SH-SY5Y (cell line): ENCODE data around the gene PHACTR1.

Experiments used
- GATA2 ChIP-seq: IDR thresholded peaks from 2 replicates; pipeline ENCODE4 v1.6.1; 2011; ENCODE audit warnings: mild to moderate bottlenecking, low read depth, low read length
- GATA3 ChIP-seq: IDR thresholded peaks from 2 replicates; pipeline ENCODE4 v1.6.1; 2011; ENCODE audit warnings: low read depth, mild to moderate bottlenecking, low read length, moderate library complexity

The PHACTR1 gene

GRCh38 chr6:13142611-13143010 is 426.0 kb downstream of the PHACTR1 start:
- no peak for TF ChIP-seq GATA2
- TF ChIP-seq GATA3, result no peak

GRCh38 chr6:13146442-13146841 is 429.9 kb downstream of the PHACTR1 start:
- TF ChIP-seq GATA3 (no peak), GATA2 (no peak)

DNA sequence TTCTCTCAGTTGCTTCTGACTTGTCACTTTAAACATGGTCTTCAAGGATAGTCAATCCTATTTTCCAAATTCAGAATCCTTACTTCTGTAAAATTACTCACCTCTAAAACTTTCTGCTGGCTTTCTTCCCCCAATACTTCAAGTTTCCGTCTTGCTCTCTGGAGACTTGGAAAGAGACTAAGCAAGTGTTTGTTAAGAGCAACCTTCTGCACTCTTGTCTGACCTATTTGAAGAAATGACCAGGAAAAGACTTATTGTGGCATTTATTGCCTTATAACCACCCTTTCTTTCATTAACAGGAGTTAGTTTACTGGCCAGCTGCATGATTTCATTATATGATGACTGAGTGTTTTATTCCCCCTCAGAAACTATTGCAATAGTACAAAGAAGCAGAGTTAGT is 430.8 kb downstream of the PHACTR1 start:
- no peak for TF ChIP-seq GATA2
- no peak for TF ChIP-seq GATA3

DNA sequence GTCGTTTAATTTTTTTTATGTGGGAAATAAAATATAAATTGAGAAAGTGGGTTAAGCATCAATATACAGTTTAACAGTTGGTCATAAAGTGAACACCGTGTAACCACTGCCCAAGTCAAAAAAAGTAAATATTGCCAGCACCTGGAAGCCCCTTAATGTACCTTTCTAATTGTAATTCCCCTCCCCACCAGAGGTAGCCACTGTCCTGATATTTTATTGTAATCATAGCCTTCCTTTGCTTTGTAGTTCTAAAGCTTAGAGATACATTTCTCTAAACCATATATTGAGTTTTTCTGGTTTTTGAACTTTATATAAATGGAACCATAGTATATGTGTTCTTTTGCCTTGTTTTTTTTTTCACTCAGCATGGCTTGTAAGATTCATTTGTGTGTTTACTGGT is 431.2 kb downstream of the PHACTR1 start:
- TF ChIP-seq GATA2 (no peak), GATA3 (no peak)

DNA sequence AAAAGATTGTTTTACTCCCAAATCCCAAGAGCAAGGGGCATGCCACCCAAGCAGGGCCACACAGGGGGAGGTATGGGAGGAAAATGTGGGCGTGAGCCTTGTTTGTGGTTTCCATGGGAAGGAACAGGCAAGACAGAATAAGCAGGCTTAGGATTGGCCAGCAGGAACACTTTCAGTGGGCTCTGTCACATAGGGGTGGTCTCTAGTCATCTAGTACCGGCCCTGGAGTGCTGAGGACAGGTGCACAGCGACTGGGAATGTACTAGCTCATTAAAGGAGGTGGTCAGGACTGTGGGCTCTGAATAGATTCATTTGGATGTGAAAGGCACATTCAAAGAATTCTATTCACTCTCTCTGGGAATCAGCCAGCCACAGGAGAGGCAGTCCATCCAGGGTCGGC is 436.2 kb downstream of the PHACTR1 start:
- no peak for TF ChIP-seq GATA3
- no peak for TF ChIP-seq GATA2

DNA sequence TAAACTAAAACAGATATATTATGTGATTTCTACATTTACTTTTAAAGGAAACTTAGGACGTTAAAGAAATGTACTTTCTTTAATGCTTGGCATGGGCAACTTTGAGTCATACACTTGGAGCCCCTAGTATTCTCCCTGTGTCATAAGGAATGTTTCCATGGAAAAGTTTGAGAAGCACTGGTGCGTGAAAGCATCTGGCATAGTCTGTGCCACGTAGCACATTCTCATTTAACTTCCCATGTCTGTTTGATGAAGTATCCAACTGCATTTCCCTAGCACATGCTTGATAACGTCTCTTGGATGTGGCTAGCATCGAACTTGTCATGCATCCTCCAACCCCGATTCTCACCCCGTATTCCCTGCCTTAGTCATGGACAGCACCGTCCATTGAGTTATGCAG is 439.8 kb downstream of the PHACTR1 start:
- TF ChIP-seq GATA3 (no peak), GATA2 (no peak)

DNA sequence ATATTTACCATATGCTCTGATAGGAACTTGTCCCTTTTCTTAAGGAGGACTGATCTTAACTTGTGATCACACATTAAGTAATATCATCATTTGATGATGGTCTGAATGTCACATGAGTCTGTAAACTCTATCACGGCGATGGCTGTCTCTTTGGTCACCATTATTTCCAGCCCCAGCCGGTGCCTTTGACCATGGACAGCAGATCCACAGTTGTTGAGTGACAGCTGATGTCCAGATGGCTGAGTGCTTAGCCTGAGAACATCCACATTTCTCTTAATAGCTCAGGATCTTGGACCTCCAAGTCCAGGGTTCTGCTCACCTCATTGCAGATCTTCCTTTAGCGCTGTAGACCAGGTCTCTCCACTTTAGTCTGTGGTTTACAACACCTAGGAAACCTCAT is 440.7 kb downstream of the PHACTR1 start:
- TF ChIP-seq GATA3 (no peak), GATA2 (no peak)

- TF ChIP-seq GATA3 (no peak), GATA2 (no peak)
Observed at GRCh38 chr6:13159300-13159699, 442.7 kb downstream of the PHACTR1 start.

GRCh38 chr6:13163161-13163944 is 446.8 kb downstream of the PHACTR1 start:
- TF ChIP-seq GATA3, result no peak
- TF ChIP-seq GATA2, result no peak

GRCh38 chr6:13164291-13164690 is 447.7 kb downstream of the PHACTR1 start:
- no peak for TF ChIP-seq GATA2
- TF ChIP-seq GATA3, result no peak

GRCh38 chr6:13165502-13166172 is 449.1 kb downstream of the PHACTR1 start:
- TF ChIP-seq GATA3 (no peak), GATA2 (no peak)

DNA sequence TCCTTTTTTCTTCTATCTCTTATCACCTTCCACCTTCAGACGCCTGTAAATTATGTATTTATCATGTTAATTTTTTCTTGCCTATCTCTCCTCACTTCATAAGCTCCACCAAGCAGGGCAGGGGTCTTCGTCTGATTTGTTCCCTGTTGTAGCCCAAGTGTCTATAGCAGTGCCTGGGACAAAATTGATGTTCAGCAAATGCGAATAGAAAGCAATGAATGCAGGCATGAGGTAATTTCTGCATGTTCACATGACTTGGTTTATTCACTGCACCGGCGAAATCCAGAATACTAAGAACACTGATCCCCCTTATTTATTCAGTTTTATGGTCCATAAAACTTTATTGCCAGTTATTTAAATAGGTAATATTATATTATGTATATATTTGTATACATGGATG is 449.7 kb downstream of the PHACTR1 start:
- TF ChIP-seq GATA3 (no peak), GATA2 (no peak)

GRCh38 chr6:13166916-13167315 is 450.3 kb downstream of the PHACTR1 start:
- no peak for TF ChIP-seq GATA3
- no peak for TF ChIP-seq GATA2

GRCh38 chr6:13172291-13172690 is 455.7 kb downstream of the PHACTR1 start:
- TF ChIP-seq GATA2 (no peak), GATA3 (no peak)

DNA sequence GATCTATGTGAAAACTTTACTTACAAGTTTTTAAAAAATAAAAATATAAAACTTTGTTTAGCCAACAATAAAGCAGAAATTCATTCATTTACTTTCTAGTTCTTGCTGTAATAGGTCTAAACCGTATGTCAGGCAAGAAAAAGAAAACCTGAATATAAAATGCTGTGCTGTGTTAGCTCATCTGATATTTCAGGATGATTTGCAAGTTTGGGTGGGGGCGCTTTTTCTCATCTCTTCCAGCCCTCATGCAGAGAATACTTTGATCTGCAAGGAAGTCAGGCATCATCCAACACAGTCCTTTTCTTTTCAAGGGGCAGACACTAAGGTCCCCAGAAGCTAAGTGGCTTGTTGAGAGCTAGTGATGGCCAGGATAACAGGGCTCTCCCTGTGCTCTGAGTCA is 458.5 kb downstream of the PHACTR1 start:
- TF ChIP-seq GATA2, result no peak
- no peak for TF ChIP-seq GATA3
